Loucy (cell line): ENCODE data around the gene RSRC1.

Experiments used
- H2AFZ ChIP-seq: fragments of 200-600 bp; sonication (generic); 2 replicates; pipeline ENCODE4 v1.6.0; 2016; ENCODE audit warnings: antibody characterized with exemption, mild to moderate bottlenecking, low read length, moderate library complexity
- H3F3A ChIP-seq: fragments of 200-600 bp; 2 replicates; pipeline ENCODE4 v1.6.0; 2016; ENCODE audit warnings: antibody characterized with exemption, low read depth, mild to moderate bottlenecking
- H3K27me3 ChIP-seq: fragments of 200-600 bp; sonication (generic); 2 replicates; pipeline ENCODE4 v1.6.1; 2014; ENCODE audit warnings: low read length, mild to moderate bottlenecking; ENCODE audit not compliant: insufficient read depth, poor library complexity, severe bottlenecking
- H3K36me3 ChIP-seq: fragments of 200-600 bp; sonication (generic); 2 replicates; pipeline ENCODE4 v1.6.1; 2016; ENCODE audit warnings: low read length; ENCODE audit not compliant: insufficient read depth
- H3K4me1 ChIP-seq: fragments of 200-600 bp; sonication (generic); 2 replicates; pipeline ENCODE4 v1.5.1; 2014; ENCODE audit warnings: low read length, mild to moderate bottlenecking; ENCODE audit not compliant: insufficient read depth, poor library complexity, severe bottlenecking
- H3K4me2 ChIP-seq: fragments of 200-600 bp; sonication (generic); 2 replicates; pipeline ENCODE4 v1.6.0; 2014; ENCODE audit warnings: antibody characterized with exemption, low read length, low read depth, mild to moderate bottlenecking; ENCODE audit not compliant: poor library complexity, severe bottlenecking
- H3K4me3 ChIP-seq: fragments of 200-600 bp; sonication (generic); 2 replicates; pipeline ENCODE4 v1.5.1; 2014; ENCODE audit warnings: low read length, mild to moderate bottlenecking, mixed read lengths; ENCODE audit not compliant: poor library complexity, severe bottlenecking
- H3K79me2 ChIP-seq: fragments of 200-600 bp; sonication (generic); 2 replicates; pipeline ENCODE4 v1.6.1; 2014; ENCODE audit warnings: low read length; ENCODE audit not compliant: insufficient read depth
- H3K9ac ChIP-seq: fragments of 200-600 bp; sonication (generic); 2 replicates; pipeline ENCODE4 v1.6.0; 2014; ENCODE audit warnings: mild to moderate bottlenecking, low read depth, low read length, moderate library complexity; ENCODE audit not compliant: poor library complexity, severe bottlenecking
- H3K9me2 ChIP-seq: fragments of 200-600 bp; sonication (generic); replicated peaks from 2 replicates; pipeline ENCODE4 v1.6.1; 2016; ENCODE audit warnings: low read depth, low read length, mixed read lengths
- H3K9me3 ChIP-seq: fragments of 200-600 bp; sonication (generic); 2 replicates; pipeline ENCODE4 v1.6.1; 2014; ENCODE audit warnings: mild to moderate bottlenecking, antibody characterized with exemption, low read length, low read depth; ENCODE audit not compliant: insufficient read depth
- H4K20me1 ChIP-seq: fragments of 200-600 bp; sonication (generic); 2 replicates; pipeline ENCODE4 v1.6.0; 2014; ENCODE audit warnings: antibody characterized with exemption, low read length, mild to moderate bottlenecking; ENCODE audit not compliant: insufficient read depth, poor library complexity, severe bottlenecking
- CTCF ChIP-seq: fragments of 200-600 bp; sonication (generic); conservative IDR thresholded peaks from 2 replicates; pipeline ENCODE4 v1.5.1; 2014; ENCODE audit warnings: mild to moderate bottlenecking, antibody characterized with exemption, low read length
- EZH2phosphoT487 ChIP-seq: fragments of 200-600 bp; IDR thresholded peaks from 2 replicates; pipeline ENCODE4 v1.6.1; 2018; ENCODE audit warnings: antibody characterized with exemption, mild to moderate bottlenecking, moderate library complexity, borderline replicate concordance

Gene RSRC1

GRCh38 chr3:158563076-158563475 lies 453.2 kb downstream of the RSRC1 start:
- no peaks in the 10 kb centered on the region for H3K27me3 ChIP-seq
- no peaks in the 10 kb centered on the region for H3K4me1 ChIP-seq
- no peaks in the 10 kb centered on the region for H3K9me2 ChIP-seq
- H3F3A ChIP-seq, result no peaks in the 10 kb centered on the region
- H3K9me3 ChIP-seq, result no peaks in the 10 kb centered on the region
- H3K4me3 ChIP-seq, result no peak overlapping the region
- no peak for TF ChIP-seq EZH2phosphoT487
- TF ChIP-seq CTCF, result no peak
- H3K4me2 ChIP-seq, result no peak overlapping the region
- H3K9ac ChIP-seq, result no peak overlapping the region
- H3K36me3 ChIP-seq, result no peaks in the 10 kb centered on the region
- no peak overlapping the region for H2AFZ ChIP-seq
- H3K79me2 ChIP-seq, result no peaks in the 10 kb centered on the region
- H4K20me1 ChIP-seq, result no peaks in the 10 kb centered on the region

GRCh38 chr3:158565076-158565475 lies 455.2 kb downstream of the RSRC1 start:
- Histone ChIP-seq H4K20me1 (no peaks in the 10 kb centered on the region), H3F3A (no peaks in the 10 kb centered on the region), H3K4me1 (no peaks in the 10 kb centered on the region), H3K9me3 (no peaks in the 10 kb centered on the region), H3K36me3 (no peaks in the 10 kb centered on the region), H3K27me3 (no peaks in the 10 kb centered on the region), H2AFZ (no peak overlapping the region), H3K9ac (no peak overlapping the region), H3K79me2 (no peaks in the 10 kb centered on the region), H3K9me2 (no peaks in the 10 kb centered on the region), H3K4me3 (no peak overlapping the region), H3K4me2 (no peak overlapping the region)
- no peak for TF ChIP-seq EZH2phosphoT487

- no peak overlapping the region for H3K4me3 ChIP-seq
- no peaks in the 10 kb centered on the region for H3K9me2 ChIP-seq
- no peaks in the 10 kb centered on the region for H3K9me3 ChIP-seq
- H3K27me3 ChIP-seq, result no peaks in the 10 kb centered on the region
- H3K9ac ChIP-seq, result no peak overlapping the region
- H3K36me3 ChIP-seq, result no peaks in the 10 kb centered on the region
- TF ChIP-seq CTCF (no peak), EZH2phosphoT487 (no peak)
- H3K4me1 ChIP-seq, result no peaks in the 10 kb centered on the region
- H3K79me2 ChIP-seq, result no peaks in the 10 kb centered on the region
- no peaks in the 10 kb centered on the region for H3F3A ChIP-seq
- no peaks in the 10 kb centered on the region for H4K20me1 ChIP-seq
- no peak overlapping the region for H3K4me2 ChIP-seq
- no peak overlapping the region for H2AFZ ChIP-seq
These were observed 458.9 kb downstream of the RSRC1 start for GRCh38 chr3:158568784-158569183.

- TF ChIP-seq EZH2phosphoT487 (no peak), CTCF (no peak)
- Histone ChIP-seq H3K79me2 (no peaks in the 10 kb centered on the region), H3K9ac (no peak overlapping the region)
These were observed 459.9 kb downstream of the RSRC1 start for GRCh38 chr3:158569794-158570193.

More at GRCh38 chr3:158569794-158570193, 459.9 kb downstream of the RSRC1 start:
- Histone ChIP-seq H4K20me1 (no peaks in the 10 kb centered on the region), H3K27me3 (no peaks in the 10 kb centered on the region), H3K9me3 (no peaks in the 10 kb centered on the region), H3K4me3 (no peak overlapping the region), H3K9me2 (no peaks in the 10 kb centered on the region), H2AFZ (no peak overlapping the region), H3K36me3 (no peaks in the 10 kb centered on the region), H3K4me1 (no peaks in the 10 kb centered on the region), H3F3A (no peaks in the 10 kb centered on the region), H3K4me2 (no peak overlapping the region)
